CD4-positive, alpha-beta T cell treated with Interleukin-6 at 100 ng/mL for 8 hours (primary cell): Measurements from ENCODE around the gene ZNF276.
A peak's percentile ranks its signal among the peaks of the same experiment; 100 is the strongest.
"Not testable (repeated sequence)": the region's sequence is repeated elsewhere in the genome, so short reads cannot be mapped to it uniquely, and the experiment has no call there.

Source experiments
- DNase-seq: peaks from one replicate; pipeline ENCODE4 v3.0.0-alpha.2; 2020; ENCODE audit warnings: mixed read lengths, low spot score

The ZNF276 gene

GRCh38 chr16:89737341-89738071 is 16.2 kb downstream of the ZNF276 start:
- DNase-seq, result peak; percentile 54

- no peak for DNase-seq
These were observed 16.7 kb downstream of the ZNF276 start for GRCh38 chr16:89738072-89738377.

GRCh38 chr16:89738538-89739317 is 17.4 kb downstream of the ZNF276 start:
- no peak for DNase-seq

GRCh38 chr16:89739383-89739782 is 18.0 kb downstream of the ZNF276 start:
- DNase-seq, result no peak

GRCh38 chr16:89741342-89742014 is 20.1 kb downstream of the ZNF276 start:
- DNase-seq, result no peak

GRCh38 chr16:89742948-89743347 is 21.6 kb downstream of the ZNF276 start:
- DNase-seq, result no peak

- DNase-seq, result no peak
These were observed 23.5 kb downstream of the ZNF276 start for GRCh38 chr16:89744813-89745212.

- DNase-seq, result no peak
These were observed 24.7 kb downstream of the ZNF276 start for GRCh38 chr16:89746043-89746442.

GRCh38 chr16:89748076-89748475 is 26.7 kb downstream of the ZNF276 start:
- DNase-seq, result no peak

- DNase-seq, result no peak
These were observed 27.6 kb downstream of the ZNF276 start for GRCh38 chr16:89748921-89749320.

- DNase-seq, result no peak
These were observed 28.3 kb downstream of the ZNF276 start for GRCh38 chr16:89749637-89750036.

- no peak for DNase-seq
These were observed 38.5 kb downstream of the ZNF276 start for GRCh38 chr16:89759746-89760340.

- no peak for DNase-seq
These were observed 40.1 kb downstream of the ZNF276 start for GRCh38 chr16:89761304-89761922.

GRCh38 chr16:89764711-89765201 is 43.4 kb downstream of the ZNF276 start:
- DNase-seq, result peak; percentile 52

GRCh38 chr16:89765292-89765830 is 44.0 kb downstream of the ZNF276 start:
- no peak for DNase-seq

GRCh38 chr16:89770367-89770766 is 49.0 kb downstream of the ZNF276 start:
- DNase-seq, result no peak

- DNase-seq, result no peak
These were observed 53.9 kb downstream of the ZNF276 start for GRCh38 chr16:89775223-89775622.

GRCh38 chr16:89778211-89778610 is 56.9 kb downstream of the ZNF276 start:
- not testable (repeated sequence) for DNase-seq

- DNase-seq, result no peak
These were observed 58.0 kb downstream of the ZNF276 start for GRCh38 chr16:89779231-89779908.

- DNase-seq, result no peak
These were observed 58.6 kb downstream of the ZNF276 start for GRCh38 chr16:89779909-89780305.

- no peak for DNase-seq
These were observed 61.2 kb downstream of the ZNF276 start for GRCh38 chr16:89782489-89782888.
